Left colon (tissue), 2 donors: ENCODE data around the gene ARHGAP26. TPM values are rescaled to one million over a fixed set of nuclear protein-coding genes. Genes with fewer than 3 reads are reported as not detected.
A peak's percentile ranks its signal among the peaks of the same experiment; 100 is the strongest.

Experiments used
- ATAC-seq: fragments of 200-7000 bp; cut with Tn5 transposase; one replicate; pipeline ENCODE4 v1.9.1; 2020; ENCODE audit warnings: mild to moderate bottlenecking, moderate library complexity
- DNase-seq, 2 donors: peaks; one replicate each; pipeline ENCODE4 v3.0.0-alpha.2; 2020
- intact Hi-C, 2 donors: fragments of 100-400 bp; cut with DNase I in 1 of 2; cut with micrococcal nuclease in 1 of 2; formaldehyde crosslinking; loops; one replicate each; pipeline versions ENCODE4 v1.11.2 to v1.14.0; 2022; cut with DNase I, micrococcal nuclease
- total RNA-seq, 2 donors: library from RNA; stranded (reverse); fragmentation: NEBNext Ultra II Directional; extraction: Animal tissue kit (Norgen Biotek cat#: 25700); gene quantifications; one replicate each; pipeline ENCODE4 v1.2.1, GENCODE V29; 2021
- donor health status: DM: no; HTN: no; CAD: no.
- donor health status: DM: yes; HTN: yes; CAD: no.

ARHGAP26 gene
- total RNA-seq, 2 donors from 2014 or later: 71.6 to 85.1 TPM

- DNase-seq (no peak), ATAC-seq (peak; percentile 55)
- intact Hi-C loops: no loop called here
Measured at GRCh38 chr5:142821733-142822487, 51.7 kb downstream of the ARHGAP26 start.

DNA sequence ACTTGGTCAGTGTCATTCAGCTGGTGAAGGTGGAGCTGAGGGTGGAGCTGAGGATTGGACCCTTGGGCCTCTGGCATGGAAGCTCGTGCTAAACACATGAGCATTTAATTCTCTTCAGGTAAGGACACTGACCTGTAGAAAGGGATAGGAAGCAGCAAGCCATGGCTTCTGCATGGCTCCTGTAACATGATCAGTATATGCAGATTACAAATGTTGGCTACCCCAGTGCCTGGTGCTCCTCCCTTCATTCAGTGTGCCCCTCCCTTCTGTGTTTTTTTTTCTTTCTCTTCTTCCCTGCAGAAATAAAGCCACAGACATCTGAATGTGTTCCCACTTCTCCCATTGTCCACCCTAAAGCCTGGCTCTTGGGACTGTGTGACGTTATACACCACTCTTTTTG lies 52.9 kb downstream of the ARHGAP26 start:
- intact Hi-C loops: no loop called here
- ATAC-seq (peak; percentile 7), DNase-seq (no peak)

DNA sequence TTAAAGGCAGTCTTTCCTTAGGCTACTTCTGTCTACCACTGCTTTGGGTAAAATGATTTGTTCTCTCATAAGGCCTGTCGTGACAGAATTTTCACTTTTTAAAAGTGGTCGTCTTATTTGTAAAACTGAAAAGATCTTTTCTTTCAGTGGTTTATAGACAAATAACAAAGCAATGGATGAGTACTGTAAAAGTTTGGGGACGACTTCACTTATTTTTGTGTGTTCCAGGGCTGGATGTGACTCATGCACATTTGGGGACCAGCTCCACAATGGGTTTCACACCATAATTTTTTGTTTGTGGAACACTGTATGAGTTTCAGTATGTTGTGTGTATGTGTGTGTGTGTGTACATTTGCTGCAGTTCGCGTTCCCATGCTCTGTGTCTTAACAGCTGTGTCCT lies 53.6 kb downstream of the ARHGAP26 start:
- DNase-seq (no peak), ATAC-seq (no peak)
- intact Hi-C loops: no loop called here

DNA sequence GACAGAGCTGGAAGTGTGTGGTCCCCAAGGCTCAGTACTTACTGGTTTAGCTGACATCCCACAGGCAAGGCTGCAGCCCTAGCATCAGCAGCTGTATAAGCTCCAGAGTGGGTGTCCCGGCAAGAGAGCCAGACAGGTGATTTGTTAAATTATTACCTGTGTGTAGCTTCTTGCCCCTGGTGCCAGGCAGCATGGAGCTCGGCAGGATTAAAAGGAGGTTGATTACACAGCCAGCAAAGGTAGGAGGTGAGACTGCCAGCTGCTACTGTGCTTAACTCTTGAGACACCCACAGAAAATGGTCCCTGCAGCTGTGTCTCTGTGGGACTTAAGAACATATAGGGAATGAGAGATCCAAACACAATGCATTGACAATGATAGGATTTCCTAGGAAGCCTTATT lies 54.2 kb downstream of the ARHGAP26 start:
- ATAC-seq (no peak), DNase-seq (no peak)
- intact Hi-C loops: no loop called here

DNA sequence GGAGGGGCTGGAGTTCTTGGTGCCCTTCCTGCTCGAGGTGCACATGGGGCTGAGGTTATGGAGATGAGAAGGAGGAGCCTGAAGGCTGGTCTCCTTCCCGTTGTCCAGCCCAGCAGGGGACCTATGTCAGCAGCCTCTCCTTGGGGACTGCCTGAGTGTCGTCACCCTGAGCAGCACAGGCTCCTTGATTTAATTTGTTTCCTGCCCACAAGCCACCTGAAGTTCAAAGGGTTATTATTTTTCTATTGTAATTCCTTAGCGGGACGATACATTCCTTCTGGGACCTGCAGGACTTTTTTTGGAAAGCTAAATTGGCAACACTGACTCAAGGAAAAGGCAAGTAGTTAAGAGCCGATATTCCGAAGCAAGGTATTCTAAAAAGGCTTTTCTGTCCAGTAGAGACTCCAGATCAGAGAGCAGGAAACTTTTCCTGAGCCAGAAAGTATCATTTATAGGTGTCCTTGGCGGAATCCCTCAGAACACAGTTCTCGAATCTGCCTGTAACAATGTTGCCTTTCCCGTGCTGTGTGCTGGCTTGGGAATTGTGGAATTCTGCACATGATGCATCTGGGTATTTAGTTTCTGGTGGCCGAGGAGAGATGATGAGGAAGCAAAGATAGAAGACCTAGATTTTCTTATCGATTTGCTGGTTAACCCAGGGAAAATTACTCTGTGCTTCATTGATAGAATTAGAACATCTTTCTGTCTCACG lies 55.4 kb downstream of the ARHGAP26 start:
- intact Hi-C loops: no loop called here
- ATAC-seq: peak; percentile 35
- DNase-seq: peak in 1 of 2 donors; percentile 75

DNA sequence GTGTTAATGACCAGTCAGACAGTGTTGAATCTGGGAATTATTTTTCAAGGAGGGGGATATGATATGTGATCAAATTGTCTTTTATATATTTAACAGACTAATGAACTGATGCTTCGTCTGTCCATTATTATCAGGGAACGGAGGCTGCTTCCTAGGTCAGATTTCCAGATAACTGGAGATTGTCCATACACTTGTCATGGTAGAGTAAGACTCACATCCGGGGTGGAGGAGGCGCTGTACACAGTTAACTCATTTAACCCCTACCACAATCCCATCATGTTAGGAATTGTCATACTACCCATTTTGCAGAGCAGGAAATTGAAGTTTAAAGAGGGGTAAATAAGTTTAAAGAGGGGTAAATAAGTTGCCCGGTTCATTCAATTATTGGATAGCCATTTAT lies 55.9 kb downstream of the ARHGAP26 start:
- intact Hi-C loops: no loop called here
- ATAC-seq (no peak), DNase-seq (no peak)

DNA sequence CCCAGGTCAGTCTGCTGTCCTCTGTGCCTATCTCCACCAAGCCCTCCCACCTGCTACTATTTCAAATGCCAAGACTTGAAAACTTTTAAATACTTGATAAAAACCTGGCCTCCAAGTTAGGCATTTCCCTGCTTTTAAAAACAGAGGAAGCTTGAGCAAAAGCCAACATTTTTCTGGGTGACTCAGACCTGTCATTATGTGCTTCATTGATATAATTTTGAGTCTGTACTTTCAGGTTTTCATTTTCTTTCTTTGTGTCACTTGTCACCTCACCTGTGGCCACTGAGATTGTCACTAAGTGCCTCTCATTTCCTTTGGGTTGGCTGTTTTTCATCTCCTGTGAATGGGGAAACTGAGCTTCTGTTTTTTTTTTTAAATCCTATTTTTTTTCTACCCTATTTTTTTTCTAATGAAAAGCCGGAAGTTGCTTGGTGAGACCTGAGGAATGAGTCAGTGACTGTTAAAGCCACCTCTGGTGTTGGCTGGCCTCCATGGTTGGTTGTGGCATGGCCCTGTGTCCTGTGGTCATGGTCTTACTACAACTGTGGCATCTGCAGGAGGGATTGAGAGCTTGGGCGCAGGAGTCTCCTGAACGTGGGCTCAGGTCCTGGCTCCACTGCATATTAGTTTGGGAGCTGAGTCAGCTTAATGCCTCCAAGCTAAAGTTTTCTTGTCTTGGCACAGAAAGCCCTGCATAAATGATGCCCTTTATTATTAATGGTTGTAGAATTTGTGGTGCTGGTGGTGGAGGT lies 56.7 kb downstream of the ARHGAP26 start:
- intact Hi-C loops: no loop called here
- DNase-seq (peak in 1 of 2 donors; percentile 55), ATAC-seq (no peak)

DNA sequence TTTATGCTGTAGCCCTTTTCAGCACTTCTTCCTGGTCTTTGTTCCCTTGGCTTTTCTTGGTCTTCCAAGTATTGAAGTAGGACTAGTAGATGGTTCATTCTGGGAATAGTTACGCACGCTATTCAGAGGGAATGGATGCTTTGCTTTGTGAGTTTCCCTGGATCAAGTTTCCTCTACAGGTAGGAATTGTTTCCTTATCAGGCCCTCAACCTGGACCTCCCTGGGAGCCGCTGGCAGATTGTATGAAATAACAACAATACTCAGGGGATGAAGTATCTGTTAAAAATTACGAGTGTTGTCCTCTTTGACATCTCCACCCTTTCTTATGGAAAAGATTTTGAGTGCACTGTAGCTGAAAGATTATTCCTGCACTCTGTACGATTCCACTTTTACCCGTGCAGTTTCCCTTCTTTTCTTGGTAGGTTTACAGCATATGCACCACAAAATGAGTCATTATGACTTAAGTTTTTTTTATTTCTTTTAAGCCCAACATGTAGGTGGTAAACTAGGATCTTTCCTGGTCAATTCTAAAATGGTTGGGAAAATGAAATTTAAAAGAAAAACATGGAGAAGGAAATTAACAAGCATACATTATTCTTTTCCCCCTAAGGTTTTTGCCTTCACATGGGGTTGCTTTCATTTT lies 57.9 kb downstream of the ARHGAP26 start:
- intact Hi-C loops: no loop called here
- ATAC-seq (no peak), DNase-seq (no peak)

GRCh38 chr5:142828797-142829535 lies 58.8 kb downstream of the ARHGAP26 start:
- ATAC-seq: no peak
- intact Hi-C loops: no loop called here

GRCh38 chr5:142829801-142830220 lies 59.6 kb downstream of the ARHGAP26 start:
- intact Hi-C loops: no loop called here
- DNase-seq: no peak
- no peak for ATAC-seq

More at GRCh38 chr5:142828797-142829535, 58.8 kb downstream of the ARHGAP26 start:
- DNase-seq: no peak

- no peak for ATAC-seq
- intact Hi-C loops: no loop called here
- no peak for DNase-seq
Measured at GRCh38 chr5:142830241-142831008, 60.2 kb downstream of the ARHGAP26 start.

- intact Hi-C loops: no loop called here
- DNase-seq (no peak), ATAC-seq (no peak)
Measured at GRCh38 chr5:142831009-142831383, 60.8 kb downstream of the ARHGAP26 start.

GRCh38 chr5:142832263-142832662 lies 62.1 kb downstream of the ARHGAP26 start:
- DNase-seq (no peak), ATAC-seq (peak; percentile 39)
- intact Hi-C loops: no loop called here

DNA sequence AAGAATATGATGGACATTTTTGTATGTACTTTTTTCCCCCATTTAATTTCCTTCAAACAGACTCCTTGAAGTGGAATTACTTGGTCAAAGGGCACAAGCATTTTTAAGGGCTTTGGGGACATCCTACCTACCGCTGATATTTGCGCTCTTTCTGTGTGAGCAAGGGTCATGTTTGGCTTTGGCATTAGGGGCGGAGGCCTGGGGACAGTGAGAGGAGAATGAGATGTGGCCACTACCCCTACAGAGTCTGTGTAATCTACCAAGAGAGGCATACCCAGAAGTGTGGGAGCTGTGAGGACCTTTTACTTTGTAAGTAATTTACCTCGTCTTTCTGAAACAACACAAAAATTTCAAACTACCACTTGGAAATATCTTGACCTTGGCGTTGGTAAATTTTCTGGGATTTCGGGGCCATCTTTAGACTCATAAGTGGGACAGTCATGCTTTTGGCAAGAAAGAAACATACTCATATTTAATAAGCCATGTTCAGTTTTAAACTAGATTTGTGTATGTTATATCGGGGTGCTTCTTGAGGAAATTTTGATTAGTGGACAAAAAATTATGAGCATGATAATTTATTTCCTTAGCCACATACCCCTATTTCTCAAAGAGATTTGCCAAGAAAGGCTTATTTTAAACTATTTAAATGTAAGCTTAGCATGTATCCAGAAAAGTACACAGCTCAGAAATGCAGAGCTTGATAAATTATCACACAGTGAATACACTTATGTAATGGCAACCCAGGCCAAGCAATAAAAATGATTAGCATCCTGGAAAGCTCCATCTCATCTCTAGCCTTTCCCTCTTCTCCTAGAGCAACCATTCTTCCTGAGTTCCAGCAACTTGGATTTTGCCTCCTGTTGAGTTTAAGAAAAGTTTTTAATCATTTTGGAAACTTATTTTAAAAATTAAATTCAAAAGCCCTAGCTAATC lies 63.6 kb downstream of the ARHGAP26 start:
- DNase-seq (no peak), ATAC-seq (peak; percentile 68)
- intact Hi-C loops: no loop called here

- ATAC-seq (peak; percentile 71), DNase-seq (peak; percentile 45 to 64)
- intact Hi-C loops: no loop called here
Measured at GRCh38 chr5:142834504-142834903, 64.3 kb downstream of the ARHGAP26 start.

DNA sequence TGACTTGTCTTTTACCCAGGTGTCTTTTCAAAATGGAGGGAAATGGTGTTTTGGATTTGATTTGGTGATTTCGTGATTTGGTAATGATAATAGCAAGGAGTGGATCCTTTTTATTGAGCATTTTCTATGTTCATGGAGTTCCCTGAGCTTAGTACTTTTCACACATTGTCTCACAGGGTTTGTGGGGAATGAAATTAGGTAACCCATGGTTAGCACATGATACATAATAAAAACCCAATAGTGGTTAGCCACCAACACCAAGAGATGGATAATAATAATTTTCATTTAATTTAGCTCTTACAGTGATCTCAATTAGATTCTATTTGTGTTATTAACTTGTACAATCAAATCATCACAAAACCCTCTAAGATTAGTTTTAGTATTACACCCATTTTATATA lies 65.4 kb downstream of the ARHGAP26 start:
- no peak for ATAC-seq
- intact Hi-C loops: no loop called here

GRCh38 chr5:142836048-142836447 lies 65.9 kb downstream of the ARHGAP26 start:
- DNase-seq (no peak), ATAC-seq (no peak)
- intact Hi-C loops: no loop called here

More for the DNA sequence above, 65.4 kb downstream of the ARHGAP26 start:
- no peak for DNase-seq
